Smooth muscle cell (in vitro differentiated cells): ENCODE data around the gene C22orf15. TPM values are rescaled to one million over a fixed set of nuclear protein-coding genes. Genes with fewer than 3 reads are reported as not detected.

ENCODE experiments used
- DNase-seq: peaks from one replicate; lab custom pipeline; 2025; ENCODE audit not compliant: unreplicated experiment; lab: John Stamatoyannopoulos, UW
- H2AFZ ChIP-seq: fragments of 200-600 bp; sonication (generic); 2 replicates; pipeline ENCODE4 v1.6.0; 2016; ENCODE audit warnings: antibody characterized with exemption, low read depth, mild to moderate bottlenecking
- H3F3A ChIP-seq: fragments of 200-600 bp; sonication (generic); 2 replicates; pipeline ENCODE4 v1.6.0; 2017; ENCODE audit warnings: antibody characterized with exemption, low read depth
- H3K27ac ChIP-seq: fragments of 200-600 bp; sonication (generic); 2 replicates; pipeline ENCODE4 v1.5.1; 2016; ENCODE audit warnings: low read depth, mild to moderate bottlenecking
- H3K27me3 ChIP-seq: fragments of 200-600 bp; sonication (generic); 2 replicates; pipeline ENCODE4 v1.6.1; 2016; ENCODE audit warnings: low read depth, mild to moderate bottlenecking
- H3K36me3 ChIP-seq: fragments of 200-600 bp; sonication (generic); 2 replicates; pipeline ENCODE4 v1.5.1; 2016; ENCODE audit warnings: low read depth
- H3K4me1 ChIP-seq: fragments of 200-600 bp; sonication (generic); 2 replicates; pipeline ENCODE4 v1.5.1; 2016; ENCODE audit warnings: low read depth
- H3K4me2 ChIP-seq: fragments of 200-600 bp; sonication (generic); 2 replicates; pipeline ENCODE4 v1.6.0; 2016; ENCODE audit warnings: mild to moderate bottlenecking
- H3K4me3 ChIP-seq: fragments of 200-600 bp; sonication (generic); 2 replicates; pipeline ENCODE4 v1.5.1; 2016; ENCODE audit warnings: mild to moderate bottlenecking
- H3K79me2 ChIP-seq: fragments of 200-600 bp; sonication (generic); 2 replicates; pipeline ENCODE4 v1.6.0; 2016; ENCODE audit warnings: low read depth, mild to moderate bottlenecking
- H3K9ac ChIP-seq: fragments of 200-600 bp; sonication (generic); 2 replicates; pipeline ENCODE4 v1.6.0; 2016; ENCODE audit warnings: low read depth
- H3K9me3 ChIP-seq: fragments of 200-600 bp; sonication (generic); replicated peaks from 2 replicates; pipeline ENCODE4 v1.5.1; 2016; ENCODE audit warnings: low read depth
- H4K20me1 ChIP-seq: fragments of 200-600 bp; sonication (generic); 2 replicates; pipeline ENCODE4 v1.6.0; 2016; ENCODE audit warnings: low read depth
- WGBS: methylation state at CpG from one replicate; pipeline ENCODE4 v1.1.7; 2016; ENCODE audit warnings: low lambda C conversion rate; 5-methylcytosine and 5-hydroxymethylcytosine counted together
- polyA plus RNA-seq: library from polyadenylated mRNA; unstranded; fragments of >200 nt; fragmentation: Nextera tagmentation; extraction: Ambion mirVana; gene quantifications from 2 replicates; pipeline ENCODE4 v1.2.1, GENCODE V29; 2016
- total RNA-seq: library from RNA; depleted of rRNA; stranded (reverse); fragments of >200 nt; gene quantifications from 2 replicates; pipeline ENCODE4 v1.2.3, GENCODE V29; 2014
- TF ChIP-seq, protein P1 (sequence below): fragments of 200-600 bp; sonication (generic); IDR thresholded peaks from 2 replicates; pipeline ENCODE4 v1.5.1; 2017; ENCODE audit warnings: borderline replicate concordance, mild to moderate bottlenecking, antibody characterized with exemption; ENCODE audit not compliant: insufficient read depth, poor library complexity, severe bottlenecking

C22orf15 gene
- total and polyA plus RNA-seq, 2 experiments from 2014 or later = 1.5 TPM; not detected in 1

DNA sequence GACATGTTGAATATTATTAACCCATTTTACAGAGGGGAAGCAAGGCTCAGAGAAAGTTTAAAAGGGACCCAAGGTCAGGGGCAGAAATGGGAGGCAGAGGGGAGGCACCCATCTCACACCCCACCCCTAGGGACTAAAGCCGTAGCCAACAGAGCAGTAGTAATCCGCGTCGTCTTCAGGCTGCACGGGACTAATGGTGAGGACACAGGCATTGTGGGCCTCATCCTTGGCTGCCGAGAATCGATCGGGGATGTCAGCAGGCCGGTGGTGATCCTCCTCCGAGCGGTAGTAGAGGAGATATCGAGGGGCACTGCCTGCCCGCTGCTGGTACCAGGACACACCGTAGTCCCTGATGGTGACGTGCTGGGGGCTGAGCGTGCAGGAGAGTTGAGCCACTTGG lies 10.0 kb upstream of the C22orf15 start:
- no peak overlapping the region for H3K9ac ChIP-seq
- no peaks in the 10 kb centered on the region for H3F3A ChIP-seq
- TF ChIP-seq, protein P1, sequence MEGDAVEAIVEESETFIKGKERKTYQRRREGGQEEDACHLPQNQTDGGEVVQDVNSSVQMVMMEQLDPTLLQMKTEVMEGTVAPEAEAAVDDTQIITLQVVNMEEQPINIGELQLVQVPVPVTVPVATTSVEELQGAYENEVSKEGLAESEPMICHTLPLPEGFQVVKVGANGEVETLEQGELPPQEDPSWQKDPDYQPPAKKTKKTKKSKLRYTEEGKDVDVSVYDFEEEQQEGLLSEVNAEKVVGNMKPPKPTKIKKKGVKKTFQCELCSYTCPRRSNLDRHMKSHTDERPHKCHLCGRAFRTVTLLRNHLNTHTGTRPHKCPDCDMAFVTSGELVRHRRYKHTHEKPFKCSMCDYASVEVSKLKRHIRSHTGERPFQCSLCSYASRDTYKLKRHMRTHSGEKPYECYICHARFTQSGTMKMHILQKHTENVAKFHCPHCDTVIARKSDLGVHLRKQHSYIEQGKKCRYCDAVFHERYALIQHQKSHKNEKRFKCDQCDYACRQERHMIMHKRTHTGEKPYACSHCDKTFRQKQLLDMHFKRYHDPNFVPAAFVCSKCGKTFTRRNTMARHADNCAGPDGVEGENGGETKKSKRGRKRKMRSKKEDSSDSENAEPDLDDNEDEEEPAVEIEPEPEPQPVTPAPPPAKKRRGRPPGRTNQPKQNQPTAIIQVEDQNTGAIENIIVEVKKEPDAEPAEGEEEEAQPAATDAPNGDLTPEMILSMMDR = no peak
- no peak for DNase-seq
- H3K27me3 ChIP-seq = no peaks in the 10 kb centered on the region
- H3K4me2 ChIP-seq = no peak overlapping the region
- H3K4me1 ChIP-seq = peaks cover 11% of the 10 kb centered on the region
- H3K36me3 ChIP-seq = no peaks in the 10 kb centered on the region
- no peaks in the 10 kb centered on the region for H3K9me3 ChIP-seq
- peaks cover 5% of the 10 kb centered on the region for H4K20me1 ChIP-seq
- 98% methylated on average over 16 of the region's 16 CpGs for WGBS
- no peak overlapping the region for H2AFZ ChIP-seq
- H3K79me2 ChIP-seq = peaks cover 28% of the 10 kb centered on the region
- H3K4me3 ChIP-seq = no peak overlapping the region
- H3K27ac ChIP-seq = no peak overlapping the region

DNA sequence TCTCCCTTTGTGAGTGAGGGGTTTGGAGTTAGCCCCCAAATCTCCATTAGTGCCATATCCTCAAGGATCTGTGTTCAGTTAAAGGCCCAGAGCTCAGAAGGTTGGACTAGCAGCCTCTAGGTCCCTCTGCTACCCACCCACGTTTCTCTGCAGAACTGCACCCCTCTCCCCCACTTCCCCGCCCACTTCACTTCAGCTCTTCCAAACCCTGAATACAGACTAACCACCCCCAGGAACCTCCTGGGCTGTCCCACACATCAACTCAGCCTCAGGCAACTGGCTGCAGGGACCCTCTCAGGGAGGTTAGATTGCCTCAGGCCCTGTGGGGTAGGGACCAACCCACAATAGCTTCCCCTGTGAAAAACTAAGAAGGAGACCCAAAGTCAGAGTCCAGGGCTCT lies 9.4 kb upstream of the C22orf15 start:
- Histone ChIP-seq H3K4me1 (peaks cover 11% of the 10 kb centered on the region), H3K4me3 (no peak overlapping the region), H3K9me3 (no peaks in the 10 kb centered on the region), H3K27me3 (no peaks in the 10 kb centered on the region), H2AFZ (no peak overlapping the region), H3K27ac (no peak overlapping the region), H3K9ac (no peak overlapping the region), H4K20me1 (no peaks in the 10 kb centered on the region), H3F3A (no peaks in the 10 kb centered on the region), H3K36me3 (no peaks in the 10 kb centered on the region), H3K79me2 (peaks cover 21% of the 10 kb centered on the region), H3K4me2 (no peak overlapping the region)
- TF ChIP-seq, protein P1 = no peak
- whole genome bisulfite sequencing = 100% methylated on average over 1 of the region's 2 CpGs
- DNase-seq = no peak

DNA sequence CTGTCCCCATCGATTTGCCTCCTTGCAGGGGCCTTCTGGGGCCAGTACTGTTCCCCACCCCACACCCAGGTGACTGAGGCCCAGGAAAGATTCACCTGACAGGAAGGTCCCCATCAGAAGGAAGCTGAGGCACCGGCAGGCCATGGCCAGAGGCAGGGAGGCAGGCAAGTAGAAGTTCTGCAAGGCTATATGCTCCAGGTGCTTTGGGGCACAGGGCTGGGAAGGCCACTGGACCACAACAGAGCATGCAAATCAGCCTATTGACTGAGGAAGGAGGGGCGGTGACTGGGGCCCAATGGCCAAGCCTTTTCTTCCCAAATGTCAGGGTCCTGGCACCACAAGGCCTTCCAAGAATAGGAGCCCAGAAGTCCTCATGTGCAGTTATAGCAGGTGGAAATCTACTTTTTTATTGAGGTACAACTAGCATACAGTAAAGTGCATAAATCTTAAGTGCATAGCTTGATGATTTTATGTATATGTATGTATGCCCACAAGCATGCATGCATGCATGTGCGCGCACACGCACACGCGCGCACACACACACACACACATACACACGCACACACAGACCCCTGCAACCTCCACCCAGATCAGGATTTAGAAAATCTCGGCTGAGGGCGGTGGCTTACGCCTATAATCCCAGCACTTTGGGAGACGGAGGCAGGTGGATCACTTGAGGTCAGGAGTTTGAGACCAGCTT lies 8.4 kb upstream of the C22orf15 start, which contains the start of gene VPREB3:
Gene VPREB3, minus strand, starts transcription at position 206 of the 700 bp plus-strand sequence. Its CDS starts 62 bp downstream, at position 144.
- no peaks in the 10 kb centered on the region for H3K27me3 ChIP-seq
- H4K20me1 ChIP-seq = no peaks in the 10 kb centered on the region
- H3K27ac ChIP-seq = no peak within 1 kb of the TSS
- no peak within 1 kb of the TSS for H3K4me3 ChIP-seq
- H3F3A ChIP-seq = no peaks in the 10 kb centered on the region
- H3K9me3 ChIP-seq = no peaks in the 10 kb centered on the region
- no peak within 1 kb of the TSS for H3K9ac ChIP-seq
- TF ChIP-seq, protein P1 = no peak
- no peaks in the 10 kb centered on the region for H3K36me3 ChIP-seq
- WGBS = 95% methylated on average over 14 of the region's 14 CpGs
- no peak within 1 kb of the TSS for H2AFZ ChIP-seq
- H3K79me2 ChIP-seq = peaks cover 14% of the 10 kb centered on the region
- H3K4me1 ChIP-seq = peaks cover 11% of the 10 kb centered on the region
- DNase-seq = no peak
- no peak within 1 kb of the TSS for H3K4me2 ChIP-seq

DNA sequence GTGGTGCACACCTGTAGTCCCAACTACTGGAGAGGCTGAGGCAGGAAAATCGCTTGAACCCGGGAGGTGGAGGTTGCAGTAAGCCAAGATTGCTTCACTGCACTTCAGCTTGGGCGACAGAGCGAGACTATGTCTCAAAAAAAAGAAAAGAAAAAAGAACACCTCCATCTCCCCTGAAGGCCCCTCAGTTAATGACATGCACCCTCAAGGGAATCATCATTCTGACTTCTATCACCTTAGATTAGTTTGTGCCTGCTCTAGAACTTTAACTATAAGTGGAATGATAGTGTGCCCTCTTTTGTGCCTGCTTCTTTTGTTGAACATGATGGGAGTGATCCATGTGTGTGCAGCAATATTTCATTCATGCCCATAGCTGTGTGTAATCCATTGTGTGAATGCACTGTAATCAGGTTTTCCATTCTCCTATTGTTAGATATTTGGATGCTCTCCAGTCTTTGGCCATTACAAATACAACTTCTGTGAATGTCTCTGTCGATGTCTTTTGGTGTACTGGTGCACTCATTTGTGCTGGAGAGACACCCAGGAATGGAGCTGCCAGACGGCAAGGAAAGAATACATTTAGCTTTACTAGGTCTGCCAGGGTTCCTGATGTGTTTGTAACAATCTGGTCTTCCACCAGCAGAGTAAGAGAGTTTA lies 7.7 kb upstream of the C22orf15 start:
- no peaks in the 10 kb centered on the region for H4K20me1 ChIP-seq
- H3F3A ChIP-seq = no peaks in the 10 kb centered on the region
- no peak overlapping the region for H2AFZ ChIP-seq
- H3K36me3 ChIP-seq = no peaks in the 10 kb centered on the region
- no peaks in the 10 kb centered on the region for H3K9me3 ChIP-seq
- WGBS = 89% methylated on average over 6 of the region's 6 CpGs
- peaks cover 7% of the 10 kb centered on the region for H3K79me2 ChIP-seq
- no peak overlapping the region for H3K4me2 ChIP-seq
- no peak overlapping the region for H3K9ac ChIP-seq
- H3K4me3 ChIP-seq = no peak overlapping the region
- TF ChIP-seq, protein P1 = no peak
- no peak overlapping the region for H3K27ac ChIP-seq
- H3K4me1 ChIP-seq = peaks cover 7% of the 10 kb centered on the region
- H3K27me3 ChIP-seq = no peaks in the 10 kb centered on the region
- no peak for DNase-seq
